ENCODE measurements around the gene TMEM138.
"Not testable (repeated sequence)": the region's sequence is repeated elsewhere in the genome, so short reads cannot be mapped to it uniquely, and the experiment has no call there.

TMEM138 gene

GRCh38 chr11:61380884-61381283 lies 18.7 kb downstream of the TMEM138 start:
- no peak overlapping the region for H3K27ac ChIP-seq (ENCODE audit: low read depth in 2 of 2, low read length in 2 of 2)
- no peaks in the 10 kb centered on the region for H3K9me3 ChIP-seq (ENCODE audit: control insufficient read depth in 2 of 2, low read length in 2 of 2)
- H3K27me3 ChIP-seq (ENCODE audit: control insufficient read depth in 2 of 2, insufficient read depth in 2 of 2, low read length in 2 of 2), result no peaks in the 10 kb centered on the region
- H3K4me3 ChIP-seq (ENCODE audit: low read length in 2 of 2), result no peak overlapping the region
- no peaks in the 10 kb centered on the region for H3K36me3 ChIP-seq (ENCODE audit: control insufficient read depth in 2 of 2, insufficient read depth in 2 of 2, low read length in 2 of 2)
- no peak overlapping the region for H3K9ac ChIP-seq (ENCODE audit: low read depth in 1 of 2, low read length in 2 of 2)
- H3K4me1 ChIP-seq (ENCODE audit: control insufficient read depth in 2 of 2, insufficient read depth in 2 of 2, low read length in 2 of 2), result peaks cover 2 to 5% of the 10 kb centered on the region in 2 donors

- H3K4me3 ChIP-seq (ENCODE audit: low read length in 2 of 2); H3K36me3 ChIP-seq (ENCODE audit: control insufficient read depth in 2 of 2, insufficient read depth in 2 of 2, low read length in 2 of 2); H3K27ac ChIP-seq (ENCODE audit: low read depth in 2 of 2, low read length in 2 of 2); H3K9me3 ChIP-seq (ENCODE audit: control insufficient read depth in 2 of 2, low read length in 2 of 2); H3K4me1 ChIP-seq (ENCODE audit: control insufficient read depth in 2 of 2, insufficient read depth in 2 of 2, low read length in 2 of 2); H3K27me3 ChIP-seq (ENCODE audit: control insufficient read depth in 2 of 2, insufficient read depth in 2 of 2, low read length in 2 of 2); H3K9ac ChIP-seq (ENCODE audit: low read depth in 1 of 2, low read length in 2 of 2): not testable (repeated sequence)
These were observed 21.7 kb downstream of the TMEM138 start for GRCh38 chr11:61383859-61384258.

- H3K27ac ChIP-seq (ENCODE audit: low read depth in 2 of 2, low read length in 2 of 2), result no peak overlapping the region
- H3K9me3 ChIP-seq (ENCODE audit: control insufficient read depth in 2 of 2, low read length in 2 of 2), result no peaks in the 10 kb centered on the region
- H3K4me3 ChIP-seq (ENCODE audit: low read length in 2 of 2), result no peak overlapping the region
- no peaks in the 10 kb centered on the region for H3K27me3 ChIP-seq (ENCODE audit: control insufficient read depth in 2 of 2, insufficient read depth in 2 of 2, low read length in 2 of 2)
- no peak overlapping the region for H3K9ac ChIP-seq (ENCODE audit: low read depth in 1 of 2, low read length in 2 of 2)
- H3K4me1 ChIP-seq (ENCODE audit: control insufficient read depth in 2 of 2, insufficient read depth in 2 of 2, low read length in 2 of 2), result peaks cover 2 to 5% of the 10 kb centered on the region in 2 donors
- H3K36me3 ChIP-seq (ENCODE audit: control insufficient read depth in 2 of 2, insufficient read depth in 2 of 2, low read length in 2 of 2), result no peaks in the 10 kb centered on the region
These were observed 22.4 kb downstream of the TMEM138 start for GRCh38 chr11:61384271-61385242.

- Histone ChIP-seq H3K9ac (ENCODE audit: low read depth in 1 of 2, low read length in 2 of 2) (no peak overlapping the region), H3K27ac (ENCODE audit: low read depth in 2 of 2, low read length in 2 of 2) (no peak overlapping the region), H3K27me3 (ENCODE audit: control insufficient read depth in 2 of 2, insufficient read depth in 2 of 2, low read length in 2 of 2) (no peaks in the 10 kb centered on the region), H3K36me3 (ENCODE audit: control insufficient read depth in 2 of 2, insufficient read depth in 2 of 2, low read length in 2 of 2) (peaks cover 0 to 4% of the 10 kb centered on the region in 2 donors), H3K4me3 (ENCODE audit: low read length in 2 of 2) (no peak overlapping the region), H3K4me1 (ENCODE audit: control insufficient read depth in 2 of 2, insufficient read depth in 2 of 2, low read length in 2 of 2) (peaks cover 7 to 15% of the 10 kb centered on the region in 2 donors), H3K9me3 (ENCODE audit: control insufficient read depth in 2 of 2, low read length in 2 of 2) (no peaks in the 10 kb centered on the region)
These were observed 28.0 kb downstream of the TMEM138 start for GRCh38 chr11:61390161-61390560.

GRCh38 chr11:61392981-61393595 lies 30.9 kb downstream of the TMEM138 start:
- Histone ChIP-seq H3K36me3 (ENCODE audit: control insufficient read depth in 2 of 2, insufficient read depth in 2 of 2, low read length in 2 of 2) (peaks cover 7 to 16% of the 10 kb centered on the region in 2 donors), H3K4me3 (ENCODE audit: low read length in 2 of 2) (peak overlapping the region; percentile 81 to 96), H3K9ac (ENCODE audit: low read depth in 1 of 2, low read length in 2 of 2) (peak overlapping the region; percentile 72 to 94), H3K27me3 (ENCODE audit: control insufficient read depth in 2 of 2, insufficient read depth in 2 of 2, low read length in 2 of 2) (no peaks in the 10 kb centered on the region), H3K9me3 (ENCODE audit: control insufficient read depth in 2 of 2, low read length in 2 of 2) (no peaks in the 10 kb centered on the region), H3K27ac (ENCODE audit: low read depth in 2 of 2, low read length in 2 of 2) (peak overlapping the region; percentile 79 to 86), H3K4me1 (ENCODE audit: control insufficient read depth in 2 of 2, insufficient read depth in 2 of 2, low read length in 2 of 2) (peaks cover 7 to 10% of the 10 kb centered on the region in 2 donors)

GRCh38 chr11:61401173-61401572 lies 39.0 kb downstream of the TMEM138 start:
- no peak overlapping the region for H3K4me3 ChIP-seq (ENCODE audit: low read length in 2 of 2)
- peaks cover 46 to 59% of the 10 kb centered on the region in 2 donors for H3K36me3 ChIP-seq (ENCODE audit: control insufficient read depth in 2 of 2, insufficient read depth in 2 of 2, low read length in 2 of 2)
- no peak overlapping the region for H3K27ac ChIP-seq (ENCODE audit: low read depth in 2 of 2, low read length in 2 of 2)
- no peak overlapping the region for H3K9ac ChIP-seq (ENCODE audit: low read depth in 1 of 2, low read length in 2 of 2)
- H3K27me3 ChIP-seq (ENCODE audit: control insufficient read depth in 2 of 2, insufficient read depth in 2 of 2, low read length in 2 of 2), result no peaks in the 10 kb centered on the region
- no peaks in the 10 kb centered on the region for H3K9me3 ChIP-seq (ENCODE audit: control insufficient read depth in 2 of 2, low read length in 2 of 2)
- no peaks in the 10 kb centered on the region for H3K4me1 ChIP-seq (ENCODE audit: control insufficient read depth in 2 of 2, insufficient read depth in 2 of 2, low read length in 2 of 2)

GRCh38 chr11:61401573-61401972 lies 39.4 kb downstream of the TMEM138 start:
- Histone ChIP-seq H3K9ac (ENCODE audit: low read depth in 1 of 2, low read length in 2 of 2) (no peak overlapping the region), H3K4me1 (ENCODE audit: control insufficient read depth in 2 of 2, insufficient read depth in 2 of 2, low read length in 2 of 2) (no peaks in the 10 kb centered on the region), H3K36me3 (ENCODE audit: control insufficient read depth in 2 of 2, insufficient read depth in 2 of 2, low read length in 2 of 2) (peaks cover 48 to 60% of the 10 kb centered on the region in 2 donors), H3K27ac (ENCODE audit: low read depth in 2 of 2, low read length in 2 of 2) (no peak overlapping the region), H3K27me3 (ENCODE audit: control insufficient read depth in 2 of 2, insufficient read depth in 2 of 2, low read length in 2 of 2) (no peaks in the 10 kb centered on the region), H3K9me3 (ENCODE audit: control insufficient read depth in 2 of 2, low read length in 2 of 2) (no peaks in the 10 kb centered on the region), H3K4me3 (ENCODE audit: low read length in 2 of 2) (no peak overlapping the region)

- Histone ChIP-seq H3K36me3 (ENCODE audit: control insufficient read depth in 2 of 2, insufficient read depth in 2 of 2, low read length in 2 of 2) (peaks cover 54 to 66% of the 10 kb centered on the region in 2 donors), H3K9me3 (ENCODE audit: control insufficient read depth in 2 of 2, low read length in 2 of 2) (no peaks in the 10 kb centered on the region), H3K27ac (ENCODE audit: low read depth in 2 of 2, low read length in 2 of 2) (no peak overlapping the region), H3K27me3 (ENCODE audit: control insufficient read depth in 2 of 2, insufficient read depth in 2 of 2, low read length in 2 of 2) (no peaks in the 10 kb centered on the region), H3K4me3 (ENCODE audit: low read length in 2 of 2) (no peak overlapping the region), H3K9ac (ENCODE audit: low read depth in 1 of 2, low read length in 2 of 2) (no peak overlapping the region), H3K4me1 (ENCODE audit: control insufficient read depth in 2 of 2, insufficient read depth in 2 of 2, low read length in 2 of 2) (no peaks in the 10 kb centered on the region)
These were observed 41.5 kb downstream of the TMEM138 start for GRCh38 chr11:61403658-61404057.

GRCh38 chr11:61404103-61404502 lies 41.9 kb downstream of the TMEM138 start:
- H3K27ac ChIP-seq (ENCODE audit: low read depth in 2 of 2, low read length in 2 of 2), result no peak overlapping the region
- H3K4me1 ChIP-seq (ENCODE audit: control insufficient read depth in 2 of 2, insufficient read depth in 2 of 2, low read length in 2 of 2), result no peaks in the 10 kb centered on the region
- no peak overlapping the region for H3K4me3 ChIP-seq (ENCODE audit: low read length in 2 of 2)
- H3K9me3 ChIP-seq (ENCODE audit: control insufficient read depth in 2 of 2, low read length in 2 of 2), result no peaks in the 10 kb centered on the region
- no peak overlapping the region for H3K9ac ChIP-seq (ENCODE audit: low read depth in 1 of 2, low read length in 2 of 2)
- peaks cover 56 to 65% of the 10 kb centered on the region in 2 donors for H3K36me3 ChIP-seq (ENCODE audit: control insufficient read depth in 2 of 2, insufficient read depth in 2 of 2, low read length in 2 of 2)
- H3K27me3 ChIP-seq (ENCODE audit: control insufficient read depth in 2 of 2, insufficient read depth in 2 of 2, low read length in 2 of 2), result no peaks in the 10 kb centered on the region

- Histone ChIP-seq H3K4me3 (ENCODE audit: low read length in 2 of 2) (no peak overlapping the region), H3K27ac (ENCODE audit: low read depth in 2 of 2, low read length in 2 of 2) (no peak overlapping the region), H3K4me1 (ENCODE audit: control insufficient read depth in 2 of 2, insufficient read depth in 2 of 2, low read length in 2 of 2) (no peaks in the 10 kb centered on the region), H3K9me3 (ENCODE audit: control insufficient read depth in 2 of 2, low read length in 2 of 2) (no peaks in the 10 kb centered on the region), H3K27me3 (ENCODE audit: control insufficient read depth in 2 of 2, insufficient read depth in 2 of 2, low read length in 2 of 2) (no peaks in the 10 kb centered on the region), H3K9ac (ENCODE audit: low read depth in 1 of 2, low read length in 2 of 2) (no peak overlapping the region), H3K36me3 (ENCODE audit: control insufficient read depth in 2 of 2, insufficient read depth in 2 of 2, low read length in 2 of 2) (peaks cover 56 to 65% of the 10 kb centered on the region in 2 donors)
These were observed 42.5 kb downstream of the TMEM138 start for GRCh38 chr11:61404641-61405040.
